MM.1S (cell line): ENCODE data around the gene GSKIP.

ENCODE experiments used
- DNase-seq: peaks from one replicate; pipeline ENCODE4 v3.0.0-alpha.2; 2015
- H2AFZ ChIP-seq: fragments of 300-600 bp; sonication (generic); 2 replicates; pipeline ENCODE4 v1.6.0; 2016; ENCODE audit warnings: antibody characterized with exemption, low read length
- H3F3A ChIP-seq: fragments of 300-600 bp; sonication (generic); 2 replicates; pipeline ENCODE4 v1.6.1; 2016; ENCODE audit warnings: mild to moderate bottlenecking, antibody characterized with exemption, low read length, moderate library complexity, mixed read lengths; ENCODE audit not compliant: insufficient read depth
- H3K27ac ChIP-seq: fragments of 300-600 bp; sonication (generic); 2 replicates; pipeline ENCODE4 v1.5.1; 2016; ENCODE audit warnings: mild to moderate bottlenecking, low read length
- H3K27me3 ChIP-seq: fragments of 300-600 bp; sonication (generic); replicated peaks from 2 replicates; pipeline ENCODE4 v1.6.0; 2016; ENCODE audit warnings: low read length; ENCODE audit not compliant: insufficient read depth
- H3K36me3 ChIP-seq: fragments of 300-600 bp; sonication (generic); replicated peaks from 2 replicates; pipeline ENCODE4 v1.6.1; 2016; ENCODE audit warnings: mild to moderate bottlenecking, low read length, mixed read lengths; ENCODE audit not compliant: insufficient read depth
- H3K4me1 ChIP-seq: fragments of 300-600 bp; sonication (generic); 2 replicates; pipeline ENCODE4 v1.6.1; 2016; ENCODE audit warnings: low read length, mixed read lengths
- H3K4me2 ChIP-seq: fragments of 300-600 bp; sonication (generic); 2 replicates; pipeline ENCODE4 v1.6.0; 2016; ENCODE audit warnings: low read depth, low read length
- H3K4me3 ChIP-seq: fragments of 300-600 bp; sonication (generic); 2 replicates; pipeline ENCODE4 v1.5.1; 2016; ENCODE audit warnings: low read length, mixed read lengths
- H3K79me2 ChIP-seq: fragments of 300-600 bp; sonication (generic); 2 replicates; pipeline ENCODE4 v1.6.1; 2016; ENCODE audit warnings: mixed run types, low read length, mixed read lengths
- H3K9ac ChIP-seq: fragments of 300-600 bp; sonication (generic); 2 replicates; pipeline ENCODE4 v1.6.1; 2016; ENCODE audit warnings: low read length, mixed read lengths
- H3K9me2 ChIP-seq: fragments of 300-600 bp; sonication (generic); replicated peaks from 2 replicates; pipeline ENCODE4 v1.6.1; 2016; ENCODE audit warnings: mild to moderate bottlenecking, low read length, mixed read lengths; ENCODE audit not compliant: insufficient read depth
- H3K9me3 ChIP-seq: fragments of 300-600 bp; sonication (generic); replicated peaks from 2 replicates; pipeline ENCODE4 v1.6.1; 2016; ENCODE audit warnings: mild to moderate bottlenecking, low read length, mixed read lengths; ENCODE audit not compliant: insufficient read depth
- H4K20me1 ChIP-seq: fragments of 300-600 bp; sonication (generic); 2 replicates; pipeline ENCODE4 v1.6.1; 2016; ENCODE audit warnings: mild to moderate bottlenecking, low read length, moderate library complexity, mixed read lengths; ENCODE audit not compliant: insufficient read depth
- EZH2 ChIP-seq: fragments of 300-600 bp; sonication (generic); optimal IDR thresholded peaks from 2 replicates; pipeline ENCODE3; 2017; ENCODE audit warnings: low read depth, mild to moderate bottlenecking, antibody characterized with exemption, low read length, mixed read lengths
- EZH2phosphoT487 ChIP-seq: fragments of 300-600 bp; sonication (generic); IDR thresholded peaks from 2 replicates; pipeline ENCODE4 v1.6.1; 2018; ENCODE audit warnings: antibody characterized with exemption, low read length
- TF ChIP-seq, protein P1 (sequence below): fragments of 300-600 bp; sonication (generic); IDR thresholded peaks from 2 replicates; pipeline ENCODE4 v1.5.1; 2016; ENCODE audit warnings: antibody characterized with exemption, low read length, mixed read lengths

GSKIP gene

DNA sequence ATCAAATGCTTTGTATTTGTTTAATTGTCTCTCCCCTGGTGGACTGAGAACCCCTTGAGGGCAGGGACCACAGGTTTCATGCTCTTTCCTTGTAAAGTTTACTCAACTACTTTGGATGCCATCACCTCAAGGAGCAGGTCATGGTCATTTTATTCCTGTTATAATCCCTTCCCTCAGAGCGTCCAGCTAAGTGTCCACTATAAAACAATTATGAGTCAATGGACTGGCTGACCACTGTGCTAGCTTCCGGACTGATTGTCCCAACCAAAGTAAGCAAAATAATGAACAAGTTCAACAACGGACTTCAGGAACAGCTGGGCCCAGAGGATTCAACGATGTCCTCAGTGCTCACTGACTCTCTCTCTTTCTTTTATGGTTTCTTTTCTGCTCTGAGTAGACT is 46.8 kb downstream of the GSKIP start:
- TF ChIP-seq EZH2phosphoT487 (no peak), EZH2 (no peak)
- TF ChIP-seq, protein P1, sequence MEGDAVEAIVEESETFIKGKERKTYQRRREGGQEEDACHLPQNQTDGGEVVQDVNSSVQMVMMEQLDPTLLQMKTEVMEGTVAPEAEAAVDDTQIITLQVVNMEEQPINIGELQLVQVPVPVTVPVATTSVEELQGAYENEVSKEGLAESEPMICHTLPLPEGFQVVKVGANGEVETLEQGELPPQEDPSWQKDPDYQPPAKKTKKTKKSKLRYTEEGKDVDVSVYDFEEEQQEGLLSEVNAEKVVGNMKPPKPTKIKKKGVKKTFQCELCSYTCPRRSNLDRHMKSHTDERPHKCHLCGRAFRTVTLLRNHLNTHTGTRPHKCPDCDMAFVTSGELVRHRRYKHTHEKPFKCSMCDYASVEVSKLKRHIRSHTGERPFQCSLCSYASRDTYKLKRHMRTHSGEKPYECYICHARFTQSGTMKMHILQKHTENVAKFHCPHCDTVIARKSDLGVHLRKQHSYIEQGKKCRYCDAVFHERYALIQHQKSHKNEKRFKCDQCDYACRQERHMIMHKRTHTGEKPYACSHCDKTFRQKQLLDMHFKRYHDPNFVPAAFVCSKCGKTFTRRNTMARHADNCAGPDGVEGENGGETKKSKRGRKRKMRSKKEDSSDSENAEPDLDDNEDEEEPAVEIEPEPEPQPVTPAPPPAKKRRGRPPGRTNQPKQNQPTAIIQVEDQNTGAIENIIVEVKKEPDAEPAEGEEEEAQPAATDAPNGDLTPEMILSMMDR: no peak
- H2AFZ ChIP-seq: no peak overlapping the region
- no peaks in the 10 kb centered on the region for H3K27me3 ChIP-seq
- no peaks in the 10 kb centered on the region for H3K36me3 ChIP-seq
- H3K9ac ChIP-seq: no peak overlapping the region
- no peaks in the 10 kb centered on the region for H3F3A ChIP-seq
- no peak overlapping the region for H3K4me3 ChIP-seq
- H3K9me3 ChIP-seq: no peaks in the 10 kb centered on the region
- no peaks in the 10 kb centered on the region for H3K9me2 ChIP-seq
- H3K79me2 ChIP-seq: no peaks in the 10 kb centered on the region
- H3K4me2 ChIP-seq: no peak overlapping the region
- no peaks in the 10 kb centered on the region for H3K4me1 ChIP-seq
- DNase-seq: no peak
- no peak overlapping the region for H3K27ac ChIP-seq
- no peaks in the 10 kb centered on the region for H4K20me1 ChIP-seq

DNA sequence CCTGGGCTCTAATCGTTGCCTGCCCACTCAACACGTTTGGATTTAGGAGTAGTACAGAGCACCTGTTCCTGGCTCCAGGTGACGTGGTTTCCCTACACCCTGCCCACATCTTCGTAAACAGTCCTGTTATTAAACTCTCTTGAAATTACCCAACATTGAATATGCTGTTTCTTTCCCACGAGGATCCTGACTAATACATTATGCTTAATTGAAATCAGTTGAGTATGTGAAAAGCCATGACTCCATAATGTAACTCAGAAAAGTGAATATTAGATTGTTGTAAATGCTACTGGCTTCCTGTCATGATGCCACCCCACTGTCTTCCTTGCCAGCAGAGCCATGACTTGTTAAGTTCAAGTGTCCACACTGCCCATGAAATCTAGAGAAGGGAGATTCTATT is 50.2 kb downstream of the GSKIP start:
- Histone ChIP-seq H3K4me3 (no peak overlapping the region), H3K9me2 (no peaks in the 10 kb centered on the region), H3K79me2 (no peaks in the 10 kb centered on the region), H3K9ac (no peak overlapping the region), H3K4me2 (no peak overlapping the region), H3K9me3 (no peaks in the 10 kb centered on the region), H4K20me1 (no peaks in the 10 kb centered on the region), H3K27me3 (no peaks in the 10 kb centered on the region), H3K4me1 (no peaks in the 10 kb centered on the region), H3K27ac (no peak overlapping the region), H3K36me3 (no peaks in the 10 kb centered on the region), H2AFZ (no peak overlapping the region), H3F3A (no peaks in the 10 kb centered on the region)
- DNase-seq: no peak
- TF ChIP-seq EZH2 (no peak), EZH2phosphoT487 (no peak)
- TF ChIP-seq, protein P1: no peak

DNA sequence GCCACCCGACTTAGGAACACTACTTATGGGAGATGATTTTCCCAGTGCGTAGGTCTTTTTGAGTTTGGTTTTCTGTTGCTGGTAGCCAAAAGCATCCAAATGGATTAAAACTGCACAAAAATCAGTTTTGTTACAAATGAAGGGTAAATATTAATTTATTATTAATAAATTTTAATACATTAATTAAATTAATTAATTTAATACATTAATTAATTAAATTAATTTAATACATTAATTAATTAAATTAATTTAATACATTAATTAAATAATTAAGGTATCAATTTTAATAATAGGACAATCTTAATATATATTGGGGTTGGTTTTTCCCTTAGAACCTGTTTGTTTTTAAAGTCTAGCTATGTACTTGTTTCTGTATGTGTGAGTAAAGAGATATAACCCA is 52.2 kb downstream of the GSKIP start:
- Histone ChIP-seq H3K36me3 (no peaks in the 10 kb centered on the region), H3K79me2 (no peaks in the 10 kb centered on the region), H3K27me3 (no peaks in the 10 kb centered on the region), H4K20me1 (no peaks in the 10 kb centered on the region), H3K27ac (no peak overlapping the region), H3K4me3 (no peak overlapping the region), H3F3A (no peaks in the 10 kb centered on the region), H3K4me2 (no peak overlapping the region), H3K4me1 (no peaks in the 10 kb centered on the region), H3K9ac (no peak overlapping the region), H2AFZ (no peak overlapping the region), H3K9me2 (no peaks in the 10 kb centered on the region), H3K9me3 (no peaks in the 10 kb centered on the region)
- TF ChIP-seq, protein P1: no peak
- TF ChIP-seq EZH2phosphoT487 (no peak), EZH2 (no peak)
- no peak for DNase-seq
